Chondrocyte (in vitro differentiated cells): Measurements from ENCODE around the gene IGSF9. TPM values are rescaled to one million over a fixed set of nuclear protein-coding genes. Genes with fewer than 3 reads are reported as not detected.
"Not testable (repeated sequence)": the region's sequence is repeated elsewhere in the genome, so short reads cannot be mapped to it uniquely, and the experiment has no call there.

Experiments used
- DNase-seq: peaks from one replicate; pipeline ENCODE4 v3.0.0; 2021; ENCODE audit warnings: mixed read lengths, low spot score
- H3K27ac Mint-ChIP-seq: one replicate; pipeline ENCODE4 v1.8.0; 2021; ENCODE audit warnings: mild to moderate bottlenecking, moderate library complexity, mixed read lengths; ENCODE audit not compliant: unreplicated experiment
- H3K27me3 Mint-ChIP-seq: 2 replicates; pipeline ENCODE4 v1.8.0; 2021; ENCODE audit warnings: low read depth, mixed read lengths
- H3K36me3 Mint-ChIP-seq: 2 replicates; pipeline ENCODE4 v1.8.0; 2021; ENCODE audit warnings: low read depth, mixed read lengths
- H3K4me1 Mint-ChIP-seq: 2 replicates; pipeline ENCODE4 v1.8.0; 2021; ENCODE audit warnings: low read depth, mild to moderate bottlenecking, mixed read lengths
- H3K4me3 Mint-ChIP-seq: one replicate; pipeline ENCODE4 v1.8.0; 2021; ENCODE audit warnings: mild to moderate bottlenecking, moderate library complexity, mixed read lengths; ENCODE audit not compliant: unreplicated experiment
- H3K9me3 Mint-ChIP-seq: 2 replicates; pipeline ENCODE4 v1.8.0; 2021; ENCODE audit warnings: low read depth, mixed read lengths
- total RNA-seq: library from RNA; stranded (reverse); gene quantifications from 3 replicates; pipeline ENCODE4 v1.2.1, GENCODE V29; 2021
- TF ChIP-seq, protein P1 (sequence below): fragments of 200-600 bp; sonication (generic); IDR thresholded peaks from 2 replicates; pipeline ENCODE4 v1.5.0; 2021; ENCODE audit warnings: antibody characterized with exemption, mild to moderate bottlenecking, moderate library complexity

IGSF9 gene
- total RNA-seq, 1 donor from 2014 or later = not detected

GRCh38 chr1:159913451-159914192 lies 31.8 kb downstream of the IGSF9 start:
- DNase-seq = no peak
- TF ChIP-seq, protein P1, sequence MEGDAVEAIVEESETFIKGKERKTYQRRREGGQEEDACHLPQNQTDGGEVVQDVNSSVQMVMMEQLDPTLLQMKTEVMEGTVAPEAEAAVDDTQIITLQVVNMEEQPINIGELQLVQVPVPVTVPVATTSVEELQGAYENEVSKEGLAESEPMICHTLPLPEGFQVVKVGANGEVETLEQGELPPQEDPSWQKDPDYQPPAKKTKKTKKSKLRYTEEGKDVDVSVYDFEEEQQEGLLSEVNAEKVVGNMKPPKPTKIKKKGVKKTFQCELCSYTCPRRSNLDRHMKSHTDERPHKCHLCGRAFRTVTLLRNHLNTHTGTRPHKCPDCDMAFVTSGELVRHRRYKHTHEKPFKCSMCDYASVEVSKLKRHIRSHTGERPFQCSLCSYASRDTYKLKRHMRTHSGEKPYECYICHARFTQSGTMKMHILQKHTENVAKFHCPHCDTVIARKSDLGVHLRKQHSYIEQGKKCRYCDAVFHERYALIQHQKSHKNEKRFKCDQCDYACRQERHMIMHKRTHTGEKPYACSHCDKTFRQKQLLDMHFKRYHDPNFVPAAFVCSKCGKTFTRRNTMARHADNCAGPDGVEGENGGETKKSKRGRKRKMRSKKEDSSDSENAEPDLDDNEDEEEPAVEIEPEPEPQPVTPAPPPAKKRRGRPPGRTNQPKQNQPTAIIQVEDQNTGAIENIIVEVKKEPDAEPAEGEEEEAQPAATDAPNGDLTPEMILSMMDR = no peak
- H3K4me3 Mint-ChIP-seq = no peak overlapping the region
- no peaks in the 10 kb centered on the region for H3K9me3 Mint-ChIP-seq
- peaks cover 78% of the 10 kb centered on the region for H3K4me1 Mint-ChIP-seq
- H3K27me3 Mint-ChIP-seq = no peaks in the 10 kb centered on the region
- peaks cover 12% of the 10 kb centered on the region for H3K36me3 Mint-ChIP-seq
- peak overlapping the region; percentile 27 for H3K27ac Mint-ChIP-seq

DNA sequence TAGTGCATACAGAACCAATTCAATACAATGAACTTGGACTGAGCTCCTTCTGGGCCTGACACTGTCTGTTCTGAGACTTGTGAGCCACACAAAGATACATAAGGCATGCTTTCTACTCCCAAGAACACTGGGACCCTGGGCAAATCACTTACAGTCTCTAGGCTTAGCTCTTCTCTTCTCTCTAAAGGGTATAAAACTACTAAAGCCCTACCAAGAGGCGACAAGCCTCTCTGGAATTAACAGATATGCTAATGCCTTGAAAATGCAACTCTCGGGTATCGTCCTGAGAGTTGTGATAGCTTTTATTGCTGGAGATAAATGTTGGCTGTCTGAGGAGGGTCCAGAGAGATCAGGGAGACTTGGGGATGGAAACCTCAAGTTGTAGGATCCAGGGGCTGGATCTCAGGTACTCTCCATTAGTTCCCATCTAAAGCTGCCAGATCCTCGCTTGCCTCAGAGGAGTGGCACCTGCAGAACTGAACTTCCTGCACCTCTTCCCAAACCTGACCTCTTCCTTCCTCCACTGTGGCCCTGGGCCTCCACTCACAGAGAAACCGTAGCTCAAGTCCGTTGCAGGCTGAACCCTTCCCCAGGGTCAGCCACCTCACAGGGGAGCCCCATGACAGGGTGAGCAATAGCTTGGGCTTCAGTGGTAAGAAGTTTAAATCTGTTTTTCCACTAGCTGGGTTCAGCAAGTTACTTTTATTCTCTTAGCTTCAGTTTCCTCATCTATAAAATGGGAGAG lies 33.9 kb downstream of the IGSF9 start:
- TF ChIP-seq, protein P1 = no peak
- peak overlapping the region; percentile 45 for H3K27ac Mint-ChIP-seq
- DNase-seq = no peak
- no peaks in the 10 kb centered on the region for H3K27me3 Mint-ChIP-seq
- no peak overlapping the region for H3K4me3 Mint-ChIP-seq
- H3K4me1 Mint-ChIP-seq = peaks cover 58% of the 10 kb centered on the region
- H3K36me3 Mint-ChIP-seq = peaks cover 2% of the 10 kb centered on the region
- H3K9me3 Mint-ChIP-seq = no peaks in the 10 kb centered on the region

DNA sequence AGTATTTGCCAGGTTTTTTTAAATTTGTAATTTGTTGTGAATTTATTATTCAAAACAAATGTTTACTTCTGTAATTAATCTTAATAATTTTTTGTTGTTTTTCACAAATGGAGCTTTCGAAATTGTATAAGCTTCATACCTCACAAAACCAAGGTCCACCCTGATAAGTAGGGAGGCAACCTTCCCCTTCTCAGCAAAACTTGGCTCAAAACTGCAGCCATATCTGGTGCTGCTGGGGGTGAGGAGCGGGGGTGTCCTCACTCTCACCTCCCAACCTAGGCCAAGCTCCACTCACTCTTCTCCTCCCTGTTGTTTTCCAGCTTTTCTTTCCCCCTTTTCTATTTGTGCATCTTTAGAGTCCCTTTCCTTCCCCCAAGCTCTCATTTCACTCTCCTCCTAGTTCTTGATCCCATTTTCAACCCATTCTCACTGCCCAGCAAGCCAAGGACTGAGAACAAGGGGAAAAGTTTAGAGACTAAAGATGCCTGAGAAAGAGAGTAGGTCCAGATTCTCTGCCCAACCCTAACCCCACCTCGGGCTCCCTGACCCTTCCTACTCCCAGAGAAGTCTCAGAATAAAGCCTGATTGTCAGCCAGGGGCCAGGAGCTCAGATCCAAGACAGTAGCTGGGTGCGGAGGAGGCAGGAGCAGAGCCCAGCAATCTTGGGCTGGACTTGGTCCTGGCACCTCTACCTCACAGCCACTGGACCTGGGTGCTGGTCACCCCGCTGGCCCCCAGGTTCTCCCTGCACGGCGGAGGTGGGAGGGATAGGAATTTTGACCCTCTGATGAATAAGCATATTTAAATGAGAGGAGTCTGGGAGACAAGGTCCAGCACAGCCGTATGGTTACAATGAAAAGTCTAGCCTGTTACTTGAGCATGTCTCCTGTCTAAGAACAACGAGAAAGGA lies 37.1 kb downstream of the IGSF9 start:
- H3K4me3 Mint-ChIP-seq = no peak overlapping the region
- H3K27me3 Mint-ChIP-seq = no peaks in the 10 kb centered on the region
- peaks cover 6% of the 10 kb centered on the region for H3K9me3 Mint-ChIP-seq
- no peak for DNase-seq
- no peak overlapping the region for H3K27ac Mint-ChIP-seq
- H3K36me3 Mint-ChIP-seq = peaks cover 1% of the 10 kb centered on the region
- TF ChIP-seq, protein P1 = no peak
- H3K4me1 Mint-ChIP-seq = peaks cover 32% of the 10 kb centered on the region

DNA sequence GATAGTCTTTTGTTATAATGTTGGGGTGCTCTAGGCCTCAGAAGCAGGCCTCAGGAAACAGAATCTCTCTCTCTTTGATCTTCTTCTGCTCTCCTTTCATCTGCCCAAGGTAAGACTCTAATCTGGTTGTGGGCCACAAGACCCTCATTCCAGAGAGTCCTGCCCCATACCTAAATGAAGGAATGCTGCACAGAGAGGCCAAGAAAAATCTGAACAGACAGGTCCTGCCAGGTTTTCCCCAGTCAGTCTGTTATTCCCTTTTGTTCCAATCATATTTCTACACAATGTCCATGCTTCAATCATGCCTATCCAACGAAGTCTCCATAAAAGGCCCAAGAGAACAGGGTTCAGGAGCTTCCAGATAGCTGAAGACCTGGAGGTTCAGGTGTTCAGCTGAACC lies 38.5 kb downstream of the IGSF9 start:
- Mint-ChIP-seq H3K9me3 (peaks cover 6% of the 10 kb centered on the region), H3K4me3 (no peak overlapping the region), H3K4me1 (peaks cover 22% of the 10 kb centered on the region), H3K27me3 (no peaks in the 10 kb centered on the region), H3K36me3 (peaks cover 1% of the 10 kb centered on the region), H3K27ac (no peak overlapping the region)
- TF ChIP-seq, protein P1 = no peak
- DNase-seq = no peak

GRCh38 chr1:159904036-159904435 lies 41.4 kb downstream of the IGSF9 start:
- H3K9me3 Mint-ChIP-seq, H3K36me3 Mint-ChIP-seq, H3K27me3 Mint-ChIP-seq, H3K4me3 Mint-ChIP-seq, DNase-seq, H3K27ac Mint-ChIP-seq: not testable (repeated sequence)
- H3K4me1 Mint-ChIP-seq = peaks cover 17% of the 10 kb centered on the region
